Ishikawa (cell line): ENCODE results near the gene INTS4.

Experiments
- CEBPB ChIP-seq: IDR thresholded peaks from 2 replicates; pipeline ENCODE4 v1.6.1; 2012
- CREB1 ChIP-seq: IDR thresholded peaks from 2 replicates; pipeline ENCODE4 v1.6.1; 2012; ENCODE audit warnings: low read depth
- EGR1 ChIP-seq: IDR thresholded peaks from 2 replicates; pipeline ENCODE4 v1.6.1; 2012
- EP300 ChIP-seq: IDR thresholded peaks from 2 replicates; pipeline ENCODE4 v1.6.1; 2012; ENCODE audit warnings: borderline replicate concordance
- FOXM1 ChIP-seq: IDR thresholded peaks from 2 replicates; pipeline ENCODE4 v1.6.1; 2012; ENCODE audit warnings: low read depth, borderline replicate concordance
- NFIC ChIP-seq: IDR thresholded peaks from 2 replicates; pipeline ENCODE4 v1.6.1; 2012
- RAD21 ChIP-seq: IDR thresholded peaks from 2 replicates; pipeline ENCODE4 v1.6.1; 2012; ENCODE audit warnings: low read depth
- TAF1 ChIP-seq: IDR thresholded peaks from 2 replicates; pipeline ENCODE4 v1.6.1; 2012; ENCODE audit warnings: low read depth, mild to moderate bottlenecking
- TCF12 ChIP-seq: IDR thresholded peaks from 2 replicates; pipeline ENCODE4 v1.6.1; 2012; ENCODE audit warnings: low read depth
- TEAD4 ChIP-seq: IDR thresholded peaks from 2 replicates; pipeline ENCODE4 v1.6.1; 2012
- YY1 ChIP-seq: IDR thresholded peaks from 2 replicates; pipeline ENCODE4 v1.6.1; 2012; ENCODE audit warnings: low read depth
- ZBTB7A ChIP-seq: IDR thresholded peaks from 2 replicates; pipeline ENCODE4 v1.6.1; 2012; ENCODE audit warnings: low read depth
- TF ChIP-seq, protein P1 (sequence below): IDR thresholded peaks from 2 replicates; pipeline ENCODE4 v1.6.1; 2012; ENCODE audit warnings: low read depth, mild to moderate bottlenecking
- TF ChIP-seq, protein P2 (sequence below): IDR thresholded peaks from 2 replicates; pipeline ENCODE4 v1.6.1; 2012
- TF ChIP-seq, protein P3 (sequence below): IDR thresholded peaks from 2 replicates; pipeline ENCODE4 v1.6.1; 2012

INTS4 gene, protein sequence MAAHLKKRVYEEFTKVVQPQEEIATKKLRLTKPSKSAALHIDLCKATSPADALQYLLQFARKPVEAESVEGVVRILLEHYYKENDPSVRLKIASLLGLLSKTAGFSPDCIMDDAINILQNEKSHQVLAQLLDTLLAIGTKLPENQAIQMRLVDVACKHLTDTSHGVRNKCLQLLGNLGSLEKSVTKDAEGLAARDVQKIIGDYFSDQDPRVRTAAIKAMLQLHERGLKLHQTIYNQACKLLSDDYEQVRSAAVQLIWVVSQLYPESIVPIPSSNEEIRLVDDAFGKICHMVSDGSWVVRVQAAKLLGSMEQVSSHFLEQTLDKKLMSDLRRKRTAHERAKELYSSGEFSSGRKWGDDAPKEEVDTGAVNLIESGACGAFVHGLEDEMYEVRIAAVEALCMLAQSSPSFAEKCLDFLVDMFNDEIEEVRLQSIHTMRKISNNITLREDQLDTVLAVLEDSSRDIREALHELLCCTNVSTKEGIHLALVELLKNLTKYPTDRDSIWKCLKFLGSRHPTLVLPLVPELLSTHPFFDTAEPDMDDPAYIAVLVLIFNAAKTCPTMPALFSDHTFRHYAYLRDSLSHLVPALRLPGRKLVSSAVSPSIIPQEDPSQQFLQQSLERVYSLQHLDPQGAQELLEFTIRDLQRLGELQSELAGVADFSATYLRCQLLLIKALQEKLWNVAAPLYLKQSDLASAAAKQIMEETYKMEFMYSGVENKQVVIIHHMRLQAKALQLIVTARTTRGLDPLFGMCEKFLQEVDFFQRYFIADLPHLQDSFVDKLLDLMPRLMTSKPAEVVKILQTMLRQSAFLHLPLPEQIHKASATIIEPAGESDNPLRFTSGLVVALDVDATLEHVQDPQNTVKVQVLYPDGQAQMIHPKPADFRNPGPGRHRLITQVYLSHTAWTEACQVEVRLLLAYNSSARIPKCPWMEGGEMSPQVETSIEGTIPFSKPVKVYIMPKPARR

DNA sequence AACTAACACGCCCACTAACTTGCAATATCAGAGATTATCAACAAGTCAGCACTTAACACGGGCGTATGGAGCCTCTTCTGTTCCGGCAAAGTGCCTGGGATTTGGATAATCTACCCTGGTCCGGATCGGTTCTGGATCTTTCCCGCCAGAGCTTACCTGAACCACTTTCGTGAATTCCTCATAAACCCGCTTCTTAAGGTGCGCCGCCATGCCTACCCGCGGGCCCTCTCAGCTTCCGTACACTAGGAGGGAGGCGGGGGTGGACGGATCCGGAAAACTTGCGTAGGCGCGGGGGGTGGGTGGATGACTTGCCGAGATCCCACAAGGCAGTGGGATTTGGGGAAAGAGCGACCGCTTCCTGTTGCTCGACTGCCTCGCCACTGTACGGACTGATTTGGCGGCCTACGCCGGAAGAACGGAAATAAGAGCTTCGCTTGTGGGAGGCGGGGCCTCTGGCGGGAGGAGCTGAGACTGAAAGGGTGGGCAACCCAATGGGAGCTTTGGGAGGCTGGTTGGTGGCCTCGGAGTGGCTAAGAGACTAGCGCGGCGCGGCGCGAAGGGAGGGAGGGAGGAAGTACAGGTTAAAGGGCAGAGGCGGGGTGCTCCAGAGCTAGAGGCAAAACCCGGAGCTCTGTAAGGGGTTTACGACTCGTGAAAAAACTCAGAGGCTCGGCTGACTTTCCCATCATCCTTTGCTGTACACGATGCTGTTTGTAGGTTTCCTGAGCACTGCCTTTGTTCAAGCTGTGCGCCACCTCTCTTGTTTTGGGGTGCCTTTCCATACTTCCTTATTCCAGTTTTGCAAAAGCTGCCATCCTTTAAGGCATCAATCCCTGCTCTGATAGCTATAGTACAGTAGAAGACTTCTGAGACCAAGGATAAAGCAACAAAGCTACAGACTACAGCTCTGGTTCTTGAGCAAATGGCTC lies at the start of gene INTS4:
Gene INTS4 (minus strand): TSS at position 235 of the 929 bp plus-strand sequence. CDS start 25 bp downstream, at position 210.
- TF ChIP-seq CREB1: peak; percentile 33; the same call in 1 of the 2 replicates
- peak; percentile 98 for TF ChIP-seq EGR1
- TF ChIP-seq TCF12: peak; percentile 64
- peak; percentile 88 for TF ChIP-seq TAF1
- TF ChIP-seq NFIC: peak; percentile 55
- TF ChIP-seq, protein P1, sequence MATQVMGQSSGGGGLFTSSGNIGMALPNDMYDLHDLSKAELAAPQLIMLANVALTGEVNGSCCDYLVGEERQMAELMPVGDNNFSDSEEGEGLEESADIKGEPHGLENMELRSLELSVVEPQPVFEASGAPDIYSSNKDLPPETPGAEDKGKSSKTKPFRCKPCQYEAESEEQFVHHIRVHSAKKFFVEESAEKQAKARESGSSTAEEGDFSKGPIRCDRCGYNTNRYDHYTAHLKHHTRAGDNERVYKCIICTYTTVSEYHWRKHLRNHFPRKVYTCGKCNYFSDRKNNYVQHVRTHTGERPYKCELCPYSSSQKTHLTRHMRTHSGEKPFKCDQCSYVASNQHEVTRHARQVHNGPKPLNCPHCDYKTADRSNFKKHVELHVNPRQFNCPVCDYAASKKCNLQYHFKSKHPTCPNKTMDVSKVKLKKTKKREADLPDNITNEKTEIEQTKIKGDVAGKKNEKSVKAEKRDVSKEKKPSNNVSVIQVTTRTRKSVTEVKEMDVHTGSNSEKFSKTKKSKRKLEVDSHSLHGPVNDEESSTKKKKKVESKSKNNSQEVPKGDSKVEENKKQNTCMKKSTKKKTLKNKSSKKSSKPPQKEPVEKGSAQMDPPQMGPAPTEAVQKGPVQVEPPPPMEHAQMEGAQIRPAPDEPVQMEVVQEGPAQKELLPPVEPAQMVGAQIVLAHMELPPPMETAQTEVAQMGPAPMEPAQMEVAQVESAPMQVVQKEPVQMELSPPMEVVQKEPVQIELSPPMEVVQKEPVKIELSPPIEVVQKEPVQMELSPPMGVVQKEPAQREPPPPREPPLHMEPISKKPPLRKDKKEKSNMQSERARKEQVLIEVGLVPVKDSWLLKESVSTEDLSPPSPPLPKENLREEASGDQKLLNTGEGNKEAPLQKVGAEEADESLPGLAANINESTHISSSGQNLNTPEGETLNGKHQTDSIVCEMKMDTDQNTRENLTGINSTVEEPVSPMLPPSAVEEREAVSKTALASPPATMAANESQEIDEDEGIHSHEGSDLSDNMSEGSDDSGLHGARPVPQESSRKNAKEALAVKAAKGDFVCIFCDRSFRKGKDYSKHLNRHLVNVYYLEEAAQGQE: no peak
- TF ChIP-seq TEAD4: peak; percentile 60
- TF ChIP-seq EP300: no peak; the same call in 1 of the 2 replicates
- TF ChIP-seq, protein P2, sequence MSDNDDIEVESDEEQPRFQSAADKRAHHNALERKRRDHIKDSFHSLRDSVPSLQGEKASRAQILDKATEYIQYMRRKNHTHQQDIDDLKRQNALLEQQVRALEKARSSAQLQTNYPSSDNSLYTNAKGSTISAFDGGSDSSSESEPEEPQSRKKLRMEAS: peak; percentile 77
- peak; percentile 34; the same call in 1 of the 2 replicates for TF ChIP-seq CEBPB
- TF ChIP-seq, protein P3, sequence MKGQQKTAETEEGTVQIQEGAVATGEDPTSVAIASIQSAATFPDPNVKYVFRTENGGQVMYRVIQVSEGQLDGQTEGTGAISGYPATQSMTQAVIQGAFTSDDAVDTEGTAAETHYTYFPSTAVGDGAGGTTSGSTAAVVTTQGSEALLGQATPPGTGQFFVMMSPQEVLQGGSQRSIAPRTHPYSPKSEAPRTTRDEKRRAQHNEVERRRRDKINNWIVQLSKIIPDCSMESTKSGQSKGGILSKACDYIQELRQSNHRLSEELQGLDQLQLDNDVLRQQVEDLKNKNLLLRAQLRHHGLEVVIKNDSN: peak; percentile 45
- peak; percentile 15; the same call in 1 of the 2 replicates for TF ChIP-seq RAD21
- no peak for TF ChIP-seq ZBTB7A
- TF ChIP-seq FOXM1: 0 out of 2 replicates have a peak, but pooled peaks have one; percentile 24
- TF ChIP-seq YY1: peak; percentile 95

DNA sequence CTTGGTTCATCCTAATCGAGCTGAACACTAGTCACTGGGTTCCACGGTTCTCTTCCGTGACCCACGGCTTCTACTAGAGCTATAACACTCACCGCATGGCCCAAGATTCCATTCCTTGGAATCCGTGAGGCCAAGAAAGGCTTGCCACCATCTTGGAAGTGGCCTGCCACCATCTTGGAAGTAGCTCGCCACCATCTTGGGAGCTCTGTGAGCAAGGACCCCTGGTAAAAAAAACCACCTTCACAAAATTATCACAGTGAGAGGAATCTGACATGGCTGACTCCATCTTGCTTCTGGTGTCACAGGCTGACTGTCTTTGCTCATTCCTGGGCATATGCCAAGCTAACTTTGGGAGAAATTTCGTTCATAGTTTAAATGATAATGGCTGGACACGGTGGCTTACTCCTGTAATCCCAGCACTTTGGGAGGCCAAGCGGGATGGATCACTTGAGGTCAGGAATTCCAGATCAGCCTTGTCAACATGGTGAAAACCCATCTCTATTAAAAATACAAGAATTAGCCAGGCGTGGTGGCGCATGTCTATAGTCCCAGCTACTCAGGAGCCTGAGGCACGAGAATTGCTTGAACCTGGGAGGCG lies 47.5 kb upstream of the INTS4 start:
- TF ChIP-seq ZBTB7A: no peak
- 0 out of 2 replicates have a peak, but pooled peaks have one; percentile 44 for TF ChIP-seq YY1
- TF ChIP-seq NFIC: 0 out of 2 replicates have a peak, but pooled peaks have one; percentile 10

DNA sequence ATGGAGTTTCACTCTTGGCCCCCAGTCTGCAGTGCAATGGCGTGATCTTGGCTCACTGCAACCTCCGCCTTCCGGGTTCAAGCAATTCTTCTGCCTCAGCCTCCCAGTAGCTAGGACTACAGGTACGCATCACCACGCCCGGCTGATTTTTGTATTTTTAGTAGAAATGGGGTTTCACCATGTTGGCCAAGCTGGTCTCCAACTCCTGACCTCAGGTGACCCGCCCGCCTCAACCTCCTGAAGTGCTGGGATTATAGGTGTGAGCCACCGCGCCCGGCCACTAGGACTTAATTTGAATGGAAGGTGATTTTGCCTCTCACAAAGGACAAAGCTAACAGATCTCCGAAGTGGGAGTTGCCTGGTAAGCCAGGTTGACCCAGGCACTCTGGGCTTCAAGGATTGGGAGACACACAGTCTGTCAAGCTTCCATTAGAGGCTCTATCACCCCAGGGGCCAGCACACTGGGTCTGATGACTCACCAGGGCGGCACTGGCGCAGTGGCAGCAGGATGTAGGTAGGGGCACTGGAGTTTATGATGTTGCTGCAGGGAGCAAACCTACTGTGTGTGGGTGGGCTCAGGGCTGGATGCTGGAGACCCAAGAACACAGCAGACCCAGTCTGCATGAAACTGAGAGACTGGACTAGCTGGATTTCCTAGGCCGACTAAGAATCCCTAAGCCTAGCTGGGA lies 46.4 kb upstream of the INTS4 start:
- TF ChIP-seq TAF1 (no peak), EP300 (no peak), RAD21 (no peak)
- TF ChIP-seq, protein P2: no peak

DNA sequence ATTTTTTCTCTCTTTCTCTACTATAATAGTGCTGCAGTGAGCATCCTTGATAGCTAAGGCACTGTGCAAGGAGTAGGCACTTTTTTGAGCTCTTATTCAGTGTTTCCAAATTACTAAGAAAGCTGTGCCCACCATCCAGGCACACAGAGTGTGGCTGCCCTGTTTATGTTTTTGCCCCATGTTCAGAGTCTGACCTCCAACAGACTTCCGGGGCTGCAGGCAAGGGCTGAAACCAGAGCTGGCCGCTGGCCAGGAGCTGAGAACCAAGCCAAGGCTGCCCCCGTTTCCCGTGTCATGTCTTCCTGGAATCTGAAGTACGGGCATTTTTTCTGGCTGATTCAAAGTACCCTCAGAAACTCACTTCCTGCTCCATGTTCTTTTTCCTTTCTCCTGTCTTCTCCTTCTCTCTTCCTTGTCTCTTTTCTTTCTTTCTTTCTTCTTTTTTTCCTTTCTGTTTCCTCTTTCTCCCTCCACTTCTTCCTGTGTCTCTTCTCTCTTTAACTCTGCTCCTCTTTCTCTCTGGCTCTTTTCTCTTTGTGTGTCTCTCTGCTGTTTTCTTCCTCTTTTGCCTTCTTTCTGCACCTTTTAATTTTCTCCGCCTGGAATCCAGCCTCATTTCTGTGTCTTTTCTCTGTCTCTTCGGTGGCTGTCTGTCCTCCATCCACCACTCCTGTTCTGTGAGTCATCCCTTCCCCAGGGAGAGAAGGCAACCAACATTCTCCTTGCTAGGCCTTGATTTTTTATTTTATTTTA lies 45.6 kb upstream of the INTS4 start:
- peak; percentile 45; the same call in 1 of the 2 replicates for TF ChIP-seq TCF12
- no peak for TF ChIP-seq CEBPB
- TF ChIP-seq CREB1: no peak
- TF ChIP-seq, protein P1: no peak
- TF ChIP-seq YY1: 0 out of 2 replicates have a peak, but pooled peaks have one; percentile 31
- TF ChIP-seq RAD21: no peak; the same call in 1 of the 2 replicates
- no peak for TF ChIP-seq EGR1
- TF ChIP-seq ZBTB7A: no peak
- TF ChIP-seq FOXM1: no peak
- no peak for TF ChIP-seq EP300
- peak; percentile 93 for TF ChIP-seq NFIC
- peak; percentile 37; the same call in 1 of the 2 replicates for TF ChIP-seq TEAD4
- no peak for TF ChIP-seq TAF1
- TF ChIP-seq, protein P2: 0 out of 2 replicates have a peak, but pooled peaks have one; percentile 30
- TF ChIP-seq, protein P3: no peak
